ENCODE data around the gene KRTAP4-7. TPM values are rescaled to one million over a fixed set of nuclear protein-coding genes. Genes with fewer than 3 reads are reported as not detected.
"Not testable (repeated sequence)": the region's sequence is repeated elsewhere in the genome, so short reads cannot be mapped to it uniquely, and the experiment has no call there.

KRTAP4-7 gene
- total RNA-seq (2022) (not detected in 2 replicates), Bru-seq, nascent RNA (not detected), BruChase-seq, experiment 1, labeled RNA remaining after a 6-hour chase (percentile 18 among the genes with signal in this experiment), BruChase-seq, experiment 2, labeled RNA remaining after a 2-hour chase (percentile 20 among the genes with signal in this experiment)
- long read RNA-seq: 0 reads

DNA sequence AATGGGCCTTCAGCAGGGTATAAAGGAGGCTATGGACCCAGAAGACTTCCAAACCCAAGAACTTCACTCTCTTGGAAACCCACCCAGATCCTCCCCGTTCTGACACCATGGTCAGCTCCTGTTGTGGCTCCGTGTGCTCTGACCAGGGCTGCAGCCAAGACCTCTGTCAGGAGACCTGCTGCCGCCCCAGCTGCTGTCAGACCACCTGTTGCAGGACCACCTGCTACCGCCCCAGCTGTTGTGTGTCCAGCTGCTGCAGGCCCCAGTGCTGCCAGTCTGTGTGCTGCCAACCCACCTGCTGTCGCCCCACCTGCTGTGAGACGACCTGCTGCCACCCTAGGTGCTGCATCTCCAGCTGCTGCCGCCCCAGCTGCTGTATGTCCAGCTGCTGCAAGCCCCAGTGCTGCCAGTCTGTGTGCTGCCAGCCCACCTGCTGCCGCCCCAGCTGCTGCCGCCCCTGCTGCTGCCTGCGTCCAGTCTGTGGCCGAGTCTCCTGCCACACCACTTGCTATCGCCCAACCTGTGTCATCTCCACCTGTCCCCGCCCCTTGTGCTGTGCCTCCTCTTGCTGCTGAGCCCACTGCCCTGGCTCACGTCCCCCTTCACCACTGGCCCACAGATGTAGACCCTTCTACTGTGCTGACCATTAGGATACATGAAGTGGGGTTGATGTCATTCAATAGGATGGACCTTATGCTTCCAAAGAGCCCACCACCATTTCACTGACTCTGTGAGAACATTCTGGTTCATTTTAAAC, at the start of gene KRTAP4-7:
Gene KRTAP4-7, plus strand, starts transcription at position 51 of the 757 bp plus-strand sequence. Its CDS starts 57 bp downstream, at position 108.
- H3K4me3 Mint-ChIP-seq (ENCODE audit: low read depth, unreplicated experiment); H3K9me3 Mint-ChIP-seq (ENCODE audit: low read depth, unreplicated experiment); H3K27ac Mint-ChIP-seq (ENCODE audit: unreplicated experiment); DNase-seq; intact Hi-C loops (cut with micrococcal nuclease; ENCODE audit: unreplicated experiment); H3K36me3 Mint-ChIP-seq (ENCODE audit: insufficient read depth, unreplicated experiment); H3K27me3 Mint-ChIP-seq (ENCODE audit: unreplicated experiment); BruUV-seq (replicated peaks); CTCF ChIA-PET: not testable (repeated sequence)
- peaks cover 38% of the 10 kb centered on the region for H3K4me1 Mint-ChIP-seq (ENCODE audit: low read depth, unreplicated experiment)

DNA sequence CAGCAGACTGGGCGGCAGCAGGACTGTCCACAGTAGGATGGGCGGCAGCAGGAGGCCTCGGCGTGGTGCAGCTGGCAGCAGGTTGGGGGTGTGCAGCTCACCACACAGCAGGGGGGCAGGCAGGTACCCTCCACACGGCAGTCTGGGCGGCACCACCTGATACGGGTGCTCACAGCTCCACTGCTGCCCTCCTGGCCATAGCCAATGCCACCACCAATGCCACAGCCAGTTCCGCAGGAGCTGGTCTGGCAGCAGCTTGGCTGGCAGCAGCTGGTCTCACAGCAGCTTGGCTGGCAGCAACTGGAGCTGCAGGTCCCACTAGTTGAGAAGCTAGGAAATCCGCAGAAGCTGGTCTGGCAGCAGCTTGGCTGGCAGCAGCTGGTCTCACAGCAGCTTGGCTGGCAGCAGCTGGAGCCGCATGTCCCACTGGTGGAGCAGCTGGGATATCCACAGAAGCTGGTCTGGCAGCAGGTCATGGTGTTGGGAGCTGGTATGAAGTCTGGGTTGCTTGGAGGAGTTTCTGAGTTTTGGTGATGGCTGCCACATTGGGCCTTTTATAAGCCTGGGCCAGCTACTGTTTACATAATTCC, 49.5 kb upstream of the KRTAP4-7 start, which contains the start of gene KRTAP1-3:
Gene KRTAP1-3, minus strand, starts transcription at position 529 of the 590 bp plus-strand sequence. Its CDS starts 53 bp downstream, at position 476.
- DNase-seq; BruUV-seq (replicated peaks); H3K36me3 Mint-ChIP-seq (ENCODE audit: insufficient read depth, unreplicated experiment); H3K9me3 Mint-ChIP-seq (ENCODE audit: low read depth, unreplicated experiment); intact Hi-C loops (cut with micrococcal nuclease; ENCODE audit: unreplicated experiment); H3K27me3 Mint-ChIP-seq (ENCODE audit: unreplicated experiment); H3K4me3 Mint-ChIP-seq (ENCODE audit: low read depth, unreplicated experiment): not testable (repeated sequence)
- Mint-ChIP-seq H3K27ac (ENCODE audit: unreplicated experiment) (peak within 1 kb of the TSS; percentile 45), H3K4me1 (ENCODE audit: low read depth, unreplicated experiment) (peaks cover 32% of the 10 kb centered on the region)
- CTCF ChIA-PET: interaction anchor here (0.7 kb wide), 1 partner anchor 10 kb away, joined by 3 read pairs; no protein-coding TSS in a partner anchor

DNA sequence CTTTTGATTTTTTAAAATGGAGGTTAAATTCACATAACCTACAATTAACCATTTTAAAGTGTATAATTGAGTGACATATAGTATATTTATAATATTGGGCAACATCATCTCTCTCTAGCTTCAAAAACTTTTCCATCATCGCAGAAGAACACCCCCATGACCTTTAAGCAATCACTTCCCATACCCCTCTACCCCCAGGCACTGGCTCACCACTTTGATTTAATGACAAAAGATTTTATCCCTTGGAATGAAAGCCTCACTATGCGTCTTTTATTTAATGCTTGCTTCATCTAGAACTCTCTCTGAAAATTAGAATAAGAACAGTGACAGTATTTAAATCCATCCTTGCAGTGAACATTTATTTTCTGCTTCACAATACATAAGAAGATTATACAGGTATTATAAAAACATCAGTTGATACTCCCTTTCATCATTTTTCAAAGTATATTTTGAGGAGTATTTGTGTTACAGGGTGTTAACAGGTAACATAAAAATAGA, 46.0 kb upstream of the KRTAP4-7 start:
- H3K4me3 Mint-ChIP-seq (ENCODE audit: low read depth, unreplicated experiment): no peak overlapping the region
- peaks cover 6% of the 10 kb centered on the region for H3K36me3 Mint-ChIP-seq (ENCODE audit: insufficient read depth, unreplicated experiment)
- no peak overlapping the region for H3K27ac Mint-ChIP-seq (ENCODE audit: unreplicated experiment)
- no peaks in the 10 kb centered on the region for H3K27me3 Mint-ChIP-seq (ENCODE audit: unreplicated experiment)
- H3K4me1 Mint-ChIP-seq (ENCODE audit: low read depth, unreplicated experiment): peaks cover 49% of the 10 kb centered on the region
- intact Hi-C loops (cut with micrococcal nuclease; ENCODE audit: unreplicated experiment): no loop called here
- no peaks in the 10 kb centered on the region for H3K9me3 Mint-ChIP-seq (ENCODE audit: low read depth, unreplicated experiment)
- DNase-seq: no peak
- no TSS peak for BruUV-seq (replicated peaks)
- TF ChIP-seq, protein P1, sequence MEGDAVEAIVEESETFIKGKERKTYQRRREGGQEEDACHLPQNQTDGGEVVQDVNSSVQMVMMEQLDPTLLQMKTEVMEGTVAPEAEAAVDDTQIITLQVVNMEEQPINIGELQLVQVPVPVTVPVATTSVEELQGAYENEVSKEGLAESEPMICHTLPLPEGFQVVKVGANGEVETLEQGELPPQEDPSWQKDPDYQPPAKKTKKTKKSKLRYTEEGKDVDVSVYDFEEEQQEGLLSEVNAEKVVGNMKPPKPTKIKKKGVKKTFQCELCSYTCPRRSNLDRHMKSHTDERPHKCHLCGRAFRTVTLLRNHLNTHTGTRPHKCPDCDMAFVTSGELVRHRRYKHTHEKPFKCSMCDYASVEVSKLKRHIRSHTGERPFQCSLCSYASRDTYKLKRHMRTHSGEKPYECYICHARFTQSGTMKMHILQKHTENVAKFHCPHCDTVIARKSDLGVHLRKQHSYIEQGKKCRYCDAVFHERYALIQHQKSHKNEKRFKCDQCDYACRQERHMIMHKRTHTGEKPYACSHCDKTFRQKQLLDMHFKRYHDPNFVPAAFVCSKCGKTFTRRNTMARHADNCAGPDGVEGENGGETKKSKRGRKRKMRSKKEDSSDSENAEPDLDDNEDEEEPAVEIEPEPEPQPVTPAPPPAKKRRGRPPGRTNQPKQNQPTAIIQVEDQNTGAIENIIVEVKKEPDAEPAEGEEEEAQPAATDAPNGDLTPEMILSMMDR (IDR thresholded peaks at IDR 0.05; ENCODE audit: unreplicated experiment): no peak
- CTCF ChIA-PET: interaction anchor here (1.1 to 1.4 kb wide), 2 partner anchors 13 to 18 kb away, joined by 3 to 7 read pairs; no protein-coding TSS in a partner anchor

DNA sequence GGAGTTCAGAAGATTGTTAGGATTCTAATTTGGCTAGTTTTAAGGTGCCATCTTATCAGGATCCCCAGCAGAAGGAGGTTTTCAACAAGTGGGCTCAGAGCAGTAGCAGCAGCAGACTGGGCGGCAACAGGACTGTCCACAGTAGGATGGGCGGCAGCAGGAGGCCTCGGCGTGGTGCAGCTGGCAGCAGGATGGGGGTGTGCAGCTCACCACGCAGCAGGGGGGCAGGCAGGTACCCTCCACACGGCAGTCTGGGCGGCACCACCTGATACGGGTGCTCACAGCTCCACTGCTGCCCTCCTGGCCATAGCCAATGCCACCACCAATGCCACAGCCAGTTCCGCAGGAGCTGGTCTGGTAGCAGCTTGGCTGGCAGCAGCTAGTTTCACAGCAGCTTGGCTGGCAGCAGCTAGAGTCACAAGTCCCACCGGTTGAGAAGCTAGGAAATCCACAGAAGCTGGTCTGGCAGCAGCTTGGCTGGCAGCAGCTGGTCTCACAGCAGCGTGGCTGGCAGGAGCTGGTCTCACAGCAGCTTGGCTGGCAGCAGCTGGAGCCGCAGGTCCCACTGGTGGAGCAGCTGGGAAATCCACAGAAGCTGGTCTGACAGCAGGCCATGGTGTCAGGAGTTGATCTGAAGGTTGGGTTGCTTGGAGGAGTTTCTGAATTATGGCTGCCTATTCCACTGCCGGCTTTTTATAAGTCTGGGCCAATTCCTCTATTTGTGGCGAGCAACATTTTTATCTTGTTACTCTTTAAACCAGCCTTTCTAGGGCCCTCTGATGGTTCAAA, 43.0 kb upstream of the KRTAP4-7 start, which contains the start of gene KRTAP1-1:
Gene KRTAP1-1, minus strand, starts transcription at position 668 of the 789 bp plus-strand sequence. Its CDS starts 53 bp downstream, at position 615.
- CTCF ChIA-PET: interaction anchor here (0.8 to 1.9 kb wide), 11 partner anchors 17 to 186 kb away, joined by 3 to 7 read pairs (median 3); partner anchors contain the start of genes KRT23 and KRT39
- H3K9me3 Mint-ChIP-seq (ENCODE audit: low read depth, unreplicated experiment); H3K36me3 Mint-ChIP-seq (ENCODE audit: insufficient read depth, unreplicated experiment); H3K27me3 Mint-ChIP-seq (ENCODE audit: unreplicated experiment): not testable (repeated sequence)
- BruUV-seq (replicated peaks): TSS peak; percentile 97
- TF ChIP-seq, protein P1 (IDR thresholded peaks at IDR 0.05; ENCODE audit: unreplicated experiment): peak; percentile 73
- peak; percentile 71 for DNase-seq
- intact Hi-C loops (cut with micrococcal nuclease; ENCODE audit: unreplicated experiment): loop anchor here (1.0 to 5.0 kb wide), 5 partner anchors 39 to 184 kb away; no protein-coding TSS in a partner anchor
- peaks cover 36% of the 10 kb centered on the region for H3K4me1 Mint-ChIP-seq (ENCODE audit: low read depth, unreplicated experiment)
- H3K4me3 Mint-ChIP-seq (ENCODE audit: low read depth, unreplicated experiment): peak within 1 kb of the TSS; percentile 63
- H3K27ac Mint-ChIP-seq (ENCODE audit: unreplicated experiment): peak within 1 kb of the TSS; percentile 60
